GM12878 (cell line): Measurements from ENCODE around the gene THY1. TPM values are rescaled to one million over a fixed set of nuclear protein-coding genes. Genes with fewer than 3 reads are reported as not detected.
"Not testable (repeated sequence)": the region's sequence is repeated elsewhere in the genome, so short reads cannot be mapped to it uniquely, and the experiment has no call there.

Experiments used
- ATAC-seq: fragments of 200-7000 bp; cut with Tn5 transposase; 3 replicates; pipeline ENCODE4 v1.9.1; 2020; ENCODE audit warnings: mild to moderate bottlenecking, moderate library complexity
- BruUV-seq: library from RNA; stranded (reverse); fragments of 400-500 nt; replicated peaks from 2 replicates; lab custom pipeline; 2021; lab: Mats Ljungman, UMichigan
- CTCF ChIA-PET: fragments of 300-600 bp; sonication (Branson Sonifier 250); formaldehyde crosslinking; extraction: SDS; loops from one replicate; lab custom pipeline; 2021; ENCODE audit warnings: inconsistent platforms; lab: Yijun Ruan, JAX
- POLR2A ChIA-PET: fragments of 350-600 bp; formaldehyde crosslinking; extraction: SDS; loops from one replicate; lab custom pipeline; 2021; ENCODE audit warnings: inconsistent platforms; lab: Charles Lee
- RAD21 ChIA-PET: fragments of 300-600 bp; sonication (Branson Sonifier 250); formaldehyde crosslinking; loops from one replicate; lab custom pipeline; 2023; ENCODE audit warnings: antibody characterized with exemption; ENCODE audit not compliant: unreplicated experiment; lab: Charles Lee
- SMC1A ChIA-PET: fragments of 300-600 bp; sonication (Branson Sonifier 250); formaldehyde crosslinking; loops from one replicate; lab custom pipeline; 2023; ENCODE audit not compliant: unreplicated experiment, uncharacterized antibody; lab: Charles Lee
- DNase-seq: peaks from one replicate; pipeline ENCODE4 v3.0.0-alpha.2; 2011; ENCODE audit warnings: low read depth, low spot score
- FAIRE-seq: peaks from 3 replicates; lab custom pipeline; 2011; peaks lifted over from hg19 to GRCh38; lab: Jason Lieb, UNC
- H2AFZ ChIP-seq: 2 replicates; pipeline ENCODE4 v1.6.0; 2011; ENCODE audit warnings: low read depth, low read length, control low read depth; ENCODE audit not compliant: control insufficient read depth
- H3K27ac ChIP-seq: 2 replicates; pipeline ENCODE4 v1.5.1; 2011; ENCODE audit warnings: control low read depth; ENCODE audit not compliant: control insufficient read depth, insufficient read depth
- H3K27me3 ChIP-seq, 2 experiments: replicated peaks in 1 of 2; 2 replicates each; pipeline versions ENCODE4 v1.6.0 to v1.6.1; 2011; ENCODE audit warnings: low read length in 1 of 2; ENCODE audit not compliant: control insufficient read depth in 2 of 2, insufficient read depth in 2 of 2
- H3K36me3 ChIP-seq, 2 experiments: 2 replicates each; pipeline ENCODE4 v1.5.1; 2011; ENCODE audit warnings: low read length in 1 of 2; ENCODE audit not compliant: control insufficient read depth in 2 of 2, insufficient read depth in 2 of 2
- H3K4me1 ChIP-seq: 2 replicates; pipeline ENCODE4 v1.6.1; 2011; ENCODE audit warnings: mild to moderate bottlenecking, low read length, moderate library complexity, mixed read lengths; ENCODE audit not compliant: control insufficient read depth, insufficient read depth
- H3K4me2 ChIP-seq: 2 replicates; pipeline ENCODE4 v1.6.0; 2011; ENCODE audit warnings: control low read depth; ENCODE audit not compliant: control insufficient read depth, insufficient read depth
- H3K4me3 ChIP-seq: fragments of 200-600 bp; sonication (generic); 2 replicates; pipeline ENCODE4 v1.5.1; 2016
- H3K79me2 ChIP-seq: 2 replicates; pipeline ENCODE4 v1.6.0; 2011; ENCODE audit warnings: low read length; ENCODE audit not compliant: control insufficient read depth, insufficient read depth
- H3K9ac ChIP-seq: 2 replicates; pipeline ENCODE4 v1.8.0; 2011; ENCODE audit warnings: low read length, control low read depth, mixed read lengths; ENCODE audit not compliant: control insufficient read depth, insufficient read depth
- H3K9me3 ChIP-seq: replicated peaks from 3 replicates; pipeline ENCODE4 v1.5.1; 2011; ENCODE audit warnings: mild to moderate bottlenecking, low read length; ENCODE audit not compliant: control insufficient read depth, insufficient read depth
- H4K20me1 ChIP-seq: 2 replicates; pipeline ENCODE4 v1.6.0; 2011; ENCODE audit not compliant: control insufficient read depth, insufficient read depth
- EED ChIP-seq: sonication (generic); IDR thresholded peaks from 2 replicates; pipeline ENCODE4 v1.6.1; 2016; ENCODE audit warnings: antibody characterized with exemption, low read depth
- IKZF2 ChIP-seq, 2 experiments: fragments of 450-650 bp; IDR thresholded peaks; 2 replicates each; pipeline ENCODE4 v1.6.1; 2017; ENCODE audit warnings: mild to moderate bottlenecking in 2 of 2, moderate library complexity in 2 of 2
- JUNB ChIP-seq: IDR thresholded peaks from 2 replicates; pipeline ENCODE4 v1.6.1; 2016; ENCODE audit warnings: antibody characterized with exemption, mild to moderate bottlenecking
- KLF5 ChIP-seq: fragments of 450-650 bp; IDR thresholded peaks from 2 replicates; pipeline ENCODE4 v1.6.1; 2014; ENCODE audit warnings: mild to moderate bottlenecking; ENCODE audit not compliant: partially characterized antibody
- NR2C2 ChIP-seq: IDR thresholded peaks from 2 replicates; pipeline ENCODE4 v1.6.1; 2011; ENCODE audit warnings: borderline replicate concordance, low read depth; ENCODE audit not compliant: control insufficient read depth, insufficient read length
- POLR2A ChIP-seq: IDR thresholded peaks from 2 replicates; pipeline ENCODE4 v1.6.1; 2011; ENCODE audit warnings: low read depth, mild to moderate bottlenecking, low read length
- WGBS: methylation state at CpG from one replicate; pipeline ENCODE4 v1.1.6; 2016; ENCODE audit warnings: low lambda C conversion rate; ENCODE audit not compliant: insufficient replicate concordance, insufficient coverage; ENCODE audit errors: missing lambda C conversion rate; 5-methylcytosine and 5-hydroxymethylcytosine counted together
- in situ Hi-C: fragments of 300-500 bp; cut with MboI; formaldehyde crosslinking; loops from 9 replicates; pipeline ENCODE4 v1.14.3; 2018; ENCODE audit warnings: mixed read lengths
- intact Hi-C: fragments of 100-400 bp; cut with micrococcal nuclease; formaldehyde crosslinking; loops from one replicate; pipeline ENCODE4 v1.14.2; 2022; ENCODE audit not compliant: unreplicated experiment
- polyA plus RNA-seq, 11 experiments: library from polyadenylated mRNA; depleted of rRNA in 4 of 11; unstranded in 6 of 11; stranded (reverse) in 5 of 11; fragments of >200 nt; fragmentation: Nextera tagmentation in 4 of 11; fragmentation: Illumina TruSeq in 1 of 11; extraction: Ambion mirVana in 4 of 11; extraction: Trizol in 1 of 11; gene quantifications; 1 replicate in 1 of 11; 2 replicates in 10 of 11; pipeline versions ENCODE4 v1.2.1 to v1.2.3, GENCODE V29; 2011 to 2016; ENCODE audit warnings: inconsistent platforms in 2 of 11, missing spikeins in 2 of 11, low read depth in 1 of 11
- total RNA-seq, 4 experiments: library from RNA; depleted of rRNA in 3 of 4; stranded (reverse); fragments of >200 nt in 3 of 4; fragmentation: Illumina TruSeq in 1 of 4; extraction: Trizol in 1 of 4; gene quantifications; 2 replicates each; pipeline versions ENCODE4 v1.2.1 to v1.2.3, GENCODE V29; 2013 to 2021
- TF ChIP-seq, protein P1 (sequence below): fragments of 450-650 bp; formaldehyde crosslinking; IDR thresholded peaks from 2 replicates; pipeline ENCODE4 v1.4.0; 2020; ENCODE audit warnings: mild to moderate bottlenecking, moderate library complexity
- TF ChIP-seq, protein P2 (sequence below): fragments of 450-650 bp; IDR thresholded peaks from 2 replicates; pipeline ENCODE4 v1.6.1; 2017; ENCODE audit warnings: mild to moderate bottlenecking, moderate library complexity
- TF ChIP-seq, protein P3 (sequence below): IDR thresholded peaks from 2 replicates; pipeline ENCODE4 v1.6.1; 2012; ENCODE audit warnings: improper control_type of control experiment, low read depth, low read length; ENCODE audit not compliant: insufficient replicate concordance

The THY1 gene
- total and polyA plus RNA-seq, 10 of the 15 experiments (the other 5 are each of a cell fraction or from before 2014, with no cell fraction given) = 0.86 to 20.1 (median 3.2) TPM

DNA sequence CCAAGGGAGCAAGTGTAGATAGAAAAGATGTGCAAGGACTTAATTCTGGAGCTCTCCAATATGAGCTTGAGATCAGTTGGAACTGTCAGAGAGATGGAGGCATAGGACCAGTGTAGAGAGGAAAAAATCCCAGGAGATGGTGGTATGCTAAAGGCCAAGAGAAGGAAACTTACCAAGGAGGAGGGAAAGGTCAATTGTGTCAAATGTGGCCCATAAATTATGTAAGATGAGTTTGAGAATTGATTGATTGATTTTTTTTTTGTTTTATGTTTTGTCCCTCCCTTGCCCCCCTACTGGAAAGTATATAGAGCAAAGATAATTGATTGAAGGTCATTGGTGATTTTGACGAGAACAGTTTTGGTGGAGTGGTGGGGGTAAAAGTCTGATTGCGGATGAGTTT is 38.6 kb downstream of the THY1 start (continued):
- TF ChIP-seq, protein P1, sequence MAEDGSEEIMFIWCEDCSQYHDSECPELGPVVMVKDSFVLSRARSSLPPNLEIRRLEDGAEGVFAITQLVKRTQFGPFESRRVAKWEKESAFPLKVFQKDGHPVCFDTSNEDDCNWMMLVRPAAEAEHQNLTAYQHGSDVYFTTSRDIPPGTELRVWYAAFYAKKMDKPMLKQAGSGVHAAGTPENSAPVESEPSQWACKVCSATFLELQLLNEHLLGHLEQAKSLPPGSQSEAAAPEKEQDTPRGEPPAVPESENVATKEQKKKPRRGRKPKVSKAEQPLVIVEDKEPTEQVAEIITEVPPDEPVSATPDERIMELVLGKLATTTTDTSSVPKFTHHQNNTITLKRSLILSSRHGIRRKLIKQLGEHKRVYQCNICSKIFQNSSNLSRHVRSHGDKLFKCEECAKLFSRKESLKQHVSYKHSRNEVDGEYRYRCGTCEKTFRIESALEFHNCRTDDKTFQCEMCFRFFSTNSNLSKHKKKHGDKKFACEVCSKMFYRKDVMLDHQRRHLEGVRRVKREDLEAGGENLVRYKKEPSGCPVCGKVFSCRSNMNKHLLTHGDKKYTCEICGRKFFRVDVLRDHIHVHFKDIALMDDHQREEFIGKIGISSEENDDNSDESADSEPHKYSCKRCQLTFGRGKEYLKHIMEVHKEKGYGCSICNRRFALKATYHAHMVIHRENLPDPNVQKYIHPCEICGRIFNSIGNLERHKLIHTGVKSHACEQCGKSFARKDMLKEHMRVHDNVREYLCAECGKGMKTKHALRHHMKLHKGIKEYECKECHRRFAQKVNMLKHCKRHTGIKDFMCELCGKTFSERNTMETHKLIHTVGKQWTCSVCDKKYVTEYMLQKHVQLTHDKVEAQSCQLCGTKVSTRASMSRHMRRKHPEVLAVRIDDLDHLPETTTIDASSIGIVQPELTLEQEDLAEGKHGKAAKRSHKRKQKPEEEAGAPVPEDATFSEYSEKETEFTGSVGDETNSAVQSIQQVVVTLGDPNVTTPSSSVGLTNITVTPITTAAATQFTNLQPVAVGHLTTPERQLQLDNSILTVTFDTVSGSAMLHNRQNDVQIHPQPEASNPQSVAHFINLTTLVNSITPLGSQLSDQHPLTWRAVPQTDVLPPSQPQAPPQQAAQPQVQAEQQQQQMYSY (CRISPR knock-in tag) = no peak
- TF ChIP-seq, protein P2, sequence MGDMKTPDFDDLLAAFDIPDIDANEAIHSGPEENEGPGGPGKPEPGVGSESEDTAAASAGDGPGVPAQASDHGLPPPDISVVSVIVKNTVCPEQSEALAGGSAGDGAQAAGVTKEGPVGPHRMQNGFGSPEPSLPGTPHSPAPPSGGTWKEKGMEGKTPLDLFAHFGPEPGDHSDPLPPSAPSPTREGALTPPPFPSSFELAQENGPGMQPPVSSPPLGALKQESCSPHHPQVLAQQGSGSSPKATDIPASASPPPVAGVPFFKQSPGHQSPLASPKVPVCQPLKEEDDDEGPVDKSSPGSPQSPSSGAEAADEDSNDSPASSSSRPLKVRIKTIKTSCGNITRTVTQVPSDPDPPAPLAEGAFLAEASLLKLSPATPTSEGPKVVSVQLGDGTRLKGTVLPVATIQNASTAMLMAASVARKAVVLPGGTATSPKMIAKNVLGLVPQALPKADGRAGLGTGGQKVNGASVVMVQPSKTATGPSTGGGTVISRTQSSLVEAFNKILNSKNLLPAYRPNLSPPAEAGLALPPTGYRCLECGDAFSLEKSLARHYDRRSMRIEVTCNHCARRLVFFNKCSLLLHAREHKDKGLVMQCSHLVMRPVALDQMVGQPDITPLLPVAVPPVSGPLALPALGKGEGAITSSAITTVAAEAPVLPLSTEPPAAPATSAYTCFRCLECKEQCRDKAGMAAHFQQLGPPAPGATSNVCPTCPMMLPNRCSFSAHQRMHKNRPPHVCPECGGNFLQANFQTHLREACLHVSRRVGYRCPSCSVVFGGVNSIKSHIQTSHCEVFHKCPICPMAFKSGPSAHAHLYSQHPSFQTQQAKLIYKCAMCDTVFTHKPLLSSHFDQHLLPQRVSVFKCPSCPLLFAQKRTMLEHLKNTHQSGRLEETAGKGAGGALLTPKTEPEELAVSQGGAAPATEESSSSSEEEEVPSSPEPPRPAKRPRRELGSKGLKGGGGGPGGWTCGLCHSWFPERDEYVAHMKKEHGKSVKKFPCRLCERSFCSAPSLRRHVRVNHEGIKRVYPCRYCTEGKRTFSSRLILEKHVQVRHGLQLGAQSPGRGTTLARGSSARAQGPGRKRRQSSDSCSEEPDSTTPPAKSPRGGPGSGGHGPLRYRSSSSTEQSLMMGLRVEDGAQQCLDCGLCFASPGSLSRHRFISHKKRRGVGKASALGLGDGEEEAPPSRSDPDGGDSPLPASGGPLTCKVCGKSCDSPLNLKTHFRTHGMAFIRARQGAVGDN = no peak
- TF ChIP-seq KLF5 (no peak), POLR2A (no peak), IKZF2 (IDR thresholded peaks at IDR 0.05) (no peak), JUNB (no peak), EED (no peak), NR2C2 (no peak)
- TF ChIP-seq, protein P3, sequence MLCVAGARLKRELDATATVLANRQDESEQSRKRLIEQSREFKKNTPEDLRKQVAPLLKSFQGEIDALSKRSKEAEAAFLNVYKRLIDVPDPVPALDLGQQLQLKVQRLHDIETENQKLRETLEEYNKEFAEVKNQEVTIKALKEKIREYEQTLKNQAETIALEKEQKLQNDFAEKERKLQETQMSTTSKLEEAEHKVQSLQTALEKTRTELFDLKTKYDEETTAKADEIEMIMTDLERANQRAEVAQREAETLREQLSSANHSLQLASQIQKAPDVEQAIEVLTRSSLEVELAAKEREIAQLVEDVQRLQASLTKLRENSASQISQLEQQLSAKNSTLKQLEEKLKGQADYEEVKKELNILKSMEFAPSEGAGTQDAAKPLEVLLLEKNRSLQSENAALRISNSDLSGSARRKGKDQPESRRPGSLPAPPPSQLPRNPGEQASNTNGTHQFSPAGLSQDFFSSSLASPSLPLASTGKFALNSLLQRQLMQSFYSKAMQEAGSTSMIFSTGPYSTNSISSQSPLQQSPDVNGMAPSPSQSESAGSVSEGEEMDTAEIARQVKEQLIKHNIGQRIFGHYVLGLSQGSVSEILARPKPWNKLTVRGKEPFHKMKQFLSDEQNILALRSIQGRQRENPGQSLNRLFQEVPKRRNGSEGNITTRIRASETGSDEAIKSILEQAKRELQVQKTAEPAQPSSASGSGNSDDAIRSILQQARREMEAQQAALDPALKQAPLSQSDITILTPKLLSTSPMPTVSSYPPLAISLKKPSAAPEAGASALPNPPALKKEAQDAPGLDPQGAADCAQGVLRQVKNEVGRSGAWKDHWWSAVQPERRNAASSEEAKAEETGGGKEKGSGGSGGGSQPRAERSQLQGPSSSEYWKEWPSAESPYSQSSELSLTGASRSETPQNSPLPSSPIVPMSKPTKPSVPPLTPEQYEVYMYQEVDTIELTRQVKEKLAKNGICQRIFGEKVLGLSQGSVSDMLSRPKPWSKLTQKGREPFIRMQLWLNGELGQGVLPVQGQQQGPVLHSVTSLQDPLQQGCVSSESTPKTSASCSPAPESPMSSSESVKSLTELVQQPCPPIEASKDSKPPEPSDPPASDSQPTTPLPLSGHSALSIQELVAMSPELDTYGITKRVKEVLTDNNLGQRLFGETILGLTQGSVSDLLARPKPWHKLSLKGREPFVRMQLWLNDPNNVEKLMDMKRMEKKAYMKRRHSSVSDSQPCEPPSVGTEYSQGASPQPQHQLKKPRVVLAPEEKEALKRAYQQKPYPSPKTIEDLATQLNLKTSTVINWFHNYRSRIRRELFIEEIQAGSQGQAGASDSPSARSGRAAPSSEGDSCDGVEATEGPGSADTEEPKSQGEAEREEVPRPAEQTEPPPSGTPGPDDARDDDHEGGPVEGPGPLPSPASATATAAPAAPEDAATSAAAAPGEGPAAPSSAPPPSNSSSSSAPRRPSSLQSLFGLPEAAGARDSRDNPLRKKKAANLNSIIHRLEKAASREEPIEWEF = no peak
- TF ChIP-seq, all 136 proteins: peak for 0

GRCh38 chr11:119382513-119382912 is 40.5 kb downstream of the THY1 start:
- H3K27me3 ChIP-seq, ATAC-seq, FAIRE-seq, H2AFZ ChIP-seq, H3K36me3 ChIP-seq, DNase-seq, BruUV-seq, H3K27ac ChIP-seq, intact Hi-C loops, H3K9ac ChIP-seq, H3K4me1 ChIP-seq, POLR2A ChIA-PET, H3K9me3 ChIP-seq, H3K4me3 ChIP-seq, H3K4me2 ChIP-seq, H3K79me2 ChIP-seq, in situ Hi-C loops, H4K20me1 ChIP-seq: not testable (repeated sequence)
- WGBS = 69% methylated on average over 13 of the region's 14 CpGs
- RAD21 ChIA-PET = interaction anchor here (2.8 kb wide), 1 partner anchor 92 kb away, joined by 8 read pairs; no protein-coding TSS in a partner anchor
- SMC1A ChIA-PET = interaction anchor here (0.6 to 1.7 kb wide), 2 partner anchors 27 to 1131 kb away, joined by 3 to 6 read pairs; no protein-coding TSS in a partner anchor
- CTCF ChIA-PET = interaction anchor here (0.9 to 17.9 kb wide), 11 partner anchors 8 to 94 kb away, joined by 3 to 183 read pairs (median 4); no protein-coding TSS in a partner anchor
